K562 (cell line): ENCODE results near the gene PTPN11. TPM values are rescaled to one million over a fixed set of nuclear protein-coding genes. Genes with fewer than 3 reads are reported as not detected.

Experiments
- MYNN ChIP-seq, 2 experiments: sonication (generic); formaldehyde crosslinking in 1 of 2; IDR thresholded peaks; 2 replicates each; pipeline versions ENCODE4 v1.5.0 to v1.6.1; 2016 to 2020; ENCODE audit warnings: antibody characterized with exemption in 1 of 2, missing genetic modification reagents in 1 of 2
- NR2C2 ChIP-seq, 2 experiments: fragments of 200-800 bp in 1 of 2; sonication (Bioruptor generic) in 1 of 2; sonication (generic) in 1 of 2; formaldehyde crosslinking in 1 of 2; IDR thresholded peaks; 2 replicates each; pipeline versions ENCODE4 v1.6.1 to v1.8.0; 2016 to 2022; ENCODE audit warnings: mild to moderate bottlenecking in 1 of 2, missing compliant biosample characterization in 1 of 2, missing genetic modification characterization in 1 of 2, missing genetic modification reagents in 1 of 2
- RERE ChIP-seq: sonication (generic); formaldehyde crosslinking; IDR thresholded peaks from 2 replicates; pipeline ENCODE4 v1.8.0; 2023; ENCODE audit warnings: missing genetic modification reagents, mild to moderate bottlenecking, borderline replicate concordance
- REST ChIP-seq, 2 experiments: fragments of 450-650 bp; formaldehyde crosslinking in 1 of 2; IDR thresholded peaks; 2 replicates each; pipeline versions ENCODE4 v1.4.0 to v1.6.1; 2014 to 2020; ENCODE audit warnings: mild to moderate bottlenecking in 2 of 2, borderline replicate concordance in 1 of 2, low read depth in 1 of 2
- ZBTB5 ChIP-seq: fragments of 450-650 bp; IDR thresholded peaks from 2 replicates; pipeline ENCODE4 v1.6.1; 2017; ENCODE audit warnings: antibody characterized with exemption
- ZNF655 ChIP-seq: fragments of 250-450 bp; sonication (Bioruptor Pico); IDR thresholded peaks from 2 replicates; pipeline ENCODE4 v1.5.0; 2021
- ZNF766 ChIP-seq: fragments of 200-800 bp; sonication (Bioruptor generic); conservative IDR thresholded peaks from 2 replicates; pipeline ENCODE4 v1.6.1; 2016; ENCODE audit warnings: missing genetic modification characterization, missing compliant biosample characterization
- polyA plus RNA-seq, 8 experiments: library from polyadenylated mRNA; depleted of rRNA in 4 of 8; stranded (reverse) in 5 of 8; unstranded in 3 of 8; fragments of >200 nt; fragmentation: Nextera tagmentation in 2 of 8; fragmentation: Illumina TruSeq in 1 of 8; extraction: Ambion mirVana in 2 of 8; extraction: Trizol in 1 of 8; gene quantifications; 2 replicates each; pipeline versions ENCODE4 v1.2.1 to v1.2.3, GENCODE V29; 2011 to 2014; ENCODE audit warnings: inconsistent platforms in 1 of 8, missing spikeins in 1 of 8
- total RNA-seq, 7 experiments: library from RNA; depleted of rRNA in 6 of 7; stranded (reverse); fragments of >200 nt in 6 of 7; fragmentation: Illumina TruSeq in 2 of 7; extraction: Trizol in 2 of 7; gene quantifications; 2 replicates each; pipeline versions ENCODE4 v1.2.1 to v1.2.3, GENCODE V29; 2011 to 2021; ENCODE audit warnings: low replicate concordance in 1 of 7

Gene PTPN11
- total and polyA plus RNA-seq, 9 of the 15 experiments (the other 6 are each of a cell fraction or from before 2014, with no cell fraction given) = 22.5 to 126 (median 79.7) TPM

GRCh38 chr12:112418608-112419296 lies at the start of gene PTPN11 (continued):
- TF ChIP-seq RERE (CRISPR knock-in tag) (no peak), ZNF766 (CRISPR knock-in tag) (peak; percentile 80), MYNN (IDR thresholded peaks at IDR 0.05) (no peak), MYNN (CRISPR knock-in tag; IDR thresholded peaks at IDR 0.05) (no peak), ZNF655 (CRISPR knock-in tag) (no peak), ZBTB5 (no peak), REST (IDR thresholded peaks at IDR 0.05; ENCODE audit: borderline replicate concordance) (no peak), REST (CRISPR knock-in tag; IDR thresholded peaks at IDR 0.05; ENCODE audit: low read depth) (peak; percentile 52; the same call in 1 of the 2 replicates), NR2C2 (CRISPR knock-in tag; IDR thresholded peaks at IDR 0.05) (no peak), NR2C2 (tag; IDR thresholded peaks at IDR 0.05) (peak; percentile 74)
